GM18505 (cell line): ENCODE measurements around the gene RPL6.

Experiments
- ATAC-seq: cut with Tn5 transposase; IDR thresholded peaks from one replicate; pipeline ENCODE4 v1.9.1; 2021; ENCODE audit not compliant: unreplicated experiment
- POLR2A ChIP-seq: IDR thresholded peaks from 4 replicates; pipeline ENCODE4 v1.6.1; 2011; ENCODE audit warnings: borderline replicate concordance; ENCODE audit not compliant: insufficient read depth, insufficient read length; ENCODE audit errors: extremely low read depth

RPL6 gene

GRCh38 chr12:112381883-112382796 lies 27.3 kb downstream of the RPL6 start, which contains the start of gene HECTD4:
Gene HECTD4, minus strand, starts transcription at chr12:112382431. Its CDS starts 303 bp downstream, at chr12:112382128.
- peak; percentile 89 for ATAC-seq
- peak; percentile 90 for TF ChIP-seq POLR2A

- peak; percentile 38 for ATAC-seq
- no peak for TF ChIP-seq POLR2A
Measured at GRCh38 chr12:112381406-112381882, 28.0 kb downstream of the RPL6 start.

GRCh38 chr12:112380663-112381405 lies 28.6 kb downstream of the RPL6 start:
- ATAC-seq: no peak
- TF ChIP-seq POLR2A: no peak

GRCh38 chr12:112375105-112375504 lies 34.3 kb downstream of the RPL6 start:
- no peak for TF ChIP-seq POLR2A
- no peak for ATAC-seq

- no peak for ATAC-seq
- no peak for TF ChIP-seq POLR2A
Measured at GRCh38 chr12:112374166-112374740, 35.2 kb downstream of the RPL6 start.

GRCh38 chr12:112370868-112371510 lies 38.4 kb downstream of the RPL6 start:
- no peak for TF ChIP-seq POLR2A
- ATAC-seq: no peak

- no peak for ATAC-seq
Measured at GRCh38 chr12:112370199-112370598, 39.2 kb downstream of the RPL6 start.

GRCh38 chr12:112368856-112369255 lies 40.5 kb downstream of the RPL6 start:
- no peak for ATAC-seq

More at GRCh38 chr12:112370199-112370598, 39.2 kb downstream of the RPL6 start:
- TF ChIP-seq POLR2A: no peak

GRCh38 chr12:112367965-112368364 lies 41.4 kb downstream of the RPL6 start:
- no peak for TF ChIP-seq POLR2A
- ATAC-seq: no peak

More at GRCh38 chr12:112368856-112369255, 40.5 kb downstream of the RPL6 start:
- TF ChIP-seq POLR2A: no peak

GRCh38 chr12:112362310-112362709 lies 47.1 kb downstream of the RPL6 start:
- TF ChIP-seq POLR2A: no peak
- ATAC-seq: no peak

- ATAC-seq: no peak
- TF ChIP-seq POLR2A: no peak
Measured at GRCh38 chr12:112361271-112361670, 48.1 kb downstream of the RPL6 start.

GRCh38 chr12:112359290-112359689 lies 50.1 kb downstream of the RPL6 start:
- ATAC-seq: no peak
- TF ChIP-seq POLR2A: no peak

- TF ChIP-seq POLR2A: no peak
- no peak for ATAC-seq
Measured at GRCh38 chr12:112357214-112357613, 52.2 kb downstream of the RPL6 start.
